HG02852 (cell line): ENCODE data around the gene TMEM98.
"Not testable (repeated sequence)": the region's sequence is repeated elsewhere in the genome, so short reads cannot be mapped to it uniquely, and the experiment has no call there.

Experiments used
- ATAC-seq: cut with Tn5 transposase; IDR thresholded peaks from one replicate; pipeline ENCODE4 v1.9.1; 2021; ENCODE audit warnings: mild to moderate bottlenecking, moderate library complexity; ENCODE audit not compliant: unreplicated experiment

TMEM98 gene

DNA sequence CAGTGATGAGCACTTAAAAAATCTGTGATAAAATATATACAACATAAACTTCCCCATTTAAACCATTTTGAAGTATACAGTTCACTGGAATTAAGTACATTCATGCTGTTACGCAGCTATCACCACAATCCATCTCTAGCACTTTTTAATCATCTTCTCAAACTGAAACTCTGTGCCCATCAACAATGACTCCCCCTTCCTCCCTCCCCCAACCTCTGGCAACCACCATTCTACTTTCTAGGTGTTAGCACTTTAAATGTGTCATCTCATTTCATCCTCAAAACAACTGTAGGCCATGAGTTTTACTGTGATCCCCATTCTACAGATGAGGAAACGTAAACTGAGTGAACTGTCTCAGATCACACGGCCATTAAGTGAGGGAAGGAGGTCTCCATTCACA, 13.8 kb upstream of the TMEM98 start:
- ATAC-seq, result no peak

DNA sequence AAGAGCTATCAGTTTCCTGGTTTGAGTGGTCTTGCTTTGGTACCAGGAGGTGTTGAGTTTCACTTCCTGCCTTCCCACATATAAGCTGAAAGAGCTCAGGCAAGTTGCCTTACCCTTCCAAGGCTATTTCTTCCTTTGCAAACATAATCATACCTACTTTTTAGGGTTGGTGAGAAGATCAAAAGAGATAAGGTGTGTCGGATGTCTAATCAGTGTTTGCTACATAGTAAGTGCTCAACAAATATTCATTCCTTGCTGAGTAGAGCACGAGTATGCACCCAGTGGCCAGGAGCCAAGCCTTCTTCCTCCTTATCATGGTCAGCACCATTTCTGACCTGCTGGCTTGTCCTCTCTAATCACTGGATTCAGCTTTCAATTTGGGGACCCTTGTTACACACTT, 12.7 kb upstream of the TMEM98 start:
- no peak for ATAC-seq

- ATAC-seq, result no peak
Measured at GRCh38 chr17:32916134-32916533, 11.8 kb upstream of the TMEM98 start.

DNA sequence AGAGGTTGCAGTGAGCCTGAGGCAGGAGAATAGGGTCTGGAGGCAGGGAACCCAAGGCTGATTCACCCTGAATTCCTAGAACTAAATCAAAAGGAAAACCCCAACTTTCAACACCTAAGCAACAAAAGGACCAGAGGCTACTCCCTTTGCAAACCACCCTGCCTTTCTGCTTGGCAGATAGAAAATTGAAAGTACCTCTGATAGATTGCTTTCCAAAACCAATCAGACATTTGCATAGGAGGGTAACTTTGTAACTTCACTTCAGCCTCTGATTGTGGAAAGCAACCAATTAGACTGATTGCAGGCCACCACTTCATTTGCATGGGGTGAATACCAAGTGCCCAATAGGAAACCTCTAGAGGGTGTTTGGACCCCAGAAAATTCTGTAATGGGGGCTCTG, 10.9 kb upstream of the TMEM98 start:
- ATAC-seq, result no peak

GRCh38 chr17:32917842-32918241, 10.1 kb upstream of the TMEM98 start:
- no peak for ATAC-seq

- not testable (repeated sequence) for ATAC-seq
Measured at GRCh38 chr17:32919876-32920275, 8.1 kb upstream of the TMEM98 start.

DNA sequence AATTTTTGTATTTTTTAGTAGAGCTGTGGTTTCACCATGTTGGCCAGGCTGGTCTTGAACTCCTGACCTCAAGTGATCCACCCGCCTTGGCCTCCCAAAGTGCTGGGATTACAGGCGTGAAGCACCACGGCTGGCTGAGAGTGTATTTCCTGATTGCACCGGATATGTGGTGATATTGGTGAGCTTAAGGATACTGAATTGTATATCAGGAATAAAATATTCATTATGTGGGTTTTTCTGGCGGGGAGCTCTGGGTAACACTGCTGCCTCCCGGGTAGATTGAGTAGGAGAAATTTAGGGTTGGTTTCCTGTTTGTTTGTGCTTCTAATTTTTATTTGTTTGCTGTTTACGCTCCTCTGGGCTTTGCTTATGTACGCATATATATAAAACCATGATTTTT, 7.7 kb upstream of the TMEM98 start:
- ATAC-seq, result no peak

- no peak for ATAC-seq
Measured at GRCh38 chr17:32921017-32921416, 6.9 kb upstream of the TMEM98 start.

DNA sequence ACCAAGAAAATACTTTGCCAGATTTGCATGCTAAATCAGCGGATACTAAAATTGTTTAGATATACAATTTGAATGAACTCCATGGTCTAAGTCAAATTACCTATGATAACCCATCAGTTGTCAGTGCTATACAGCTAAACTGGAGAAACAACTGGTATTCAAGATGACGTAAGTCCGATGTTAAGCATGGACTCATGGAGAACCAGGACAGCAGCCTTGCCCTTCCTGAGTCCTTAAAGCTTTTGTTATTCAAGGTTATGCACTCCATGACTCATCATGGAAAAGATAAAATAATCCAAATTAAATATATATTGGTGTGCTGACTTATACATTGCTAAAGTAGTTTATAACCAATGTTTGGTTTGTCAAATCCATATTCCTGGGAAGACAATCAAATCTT, 4.0 kb upstream of the TMEM98 start:
- ATAC-seq, result not testable (repeated sequence)

DNA sequence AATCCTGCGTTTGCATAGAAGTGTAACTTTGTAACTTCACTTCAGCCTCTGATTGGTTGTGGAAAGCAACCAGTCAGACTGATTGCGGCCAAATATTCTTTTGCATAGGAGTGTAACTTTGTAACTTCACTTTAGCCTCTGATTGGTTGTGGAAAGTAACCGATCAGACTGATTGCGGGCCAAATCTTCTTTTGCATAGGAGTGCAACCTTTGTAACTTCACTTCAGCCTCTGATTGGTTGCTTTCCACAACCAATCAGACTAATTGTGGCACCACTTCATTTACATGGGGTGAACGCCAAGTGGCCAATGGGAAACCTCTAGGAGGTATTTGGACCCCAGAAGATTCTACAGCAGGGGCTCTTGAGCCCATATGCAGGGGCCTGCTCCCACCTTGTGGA, 1.8 kb upstream of the TMEM98 start:
- ATAC-seq, result no peak

DNA sequence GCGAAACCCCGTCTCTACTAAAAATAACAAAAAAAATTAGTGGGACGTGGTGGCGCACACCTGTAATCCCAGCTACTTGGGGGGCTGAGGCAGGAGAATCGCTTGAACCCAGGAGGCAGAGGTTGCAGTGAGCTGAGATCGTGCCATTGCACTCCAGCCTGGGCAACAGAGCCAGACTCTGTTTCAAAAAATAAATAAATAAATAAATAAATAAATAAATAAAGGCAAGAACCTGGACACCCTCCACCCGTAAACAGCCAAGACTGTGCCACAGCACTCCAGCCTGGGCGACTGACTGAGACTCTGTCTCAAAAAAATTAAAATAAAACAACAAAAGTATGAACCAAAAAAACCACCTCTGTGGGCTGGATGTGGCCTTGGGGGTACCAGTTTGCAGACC, 1.2 kb upstream of the TMEM98 start:
- not testable (repeated sequence) for ATAC-seq

- ATAC-seq, result no peak
Measured at GRCh38 chr17:32927201-32927723, 691 bp upstream of the TMEM98 start.

DNA sequence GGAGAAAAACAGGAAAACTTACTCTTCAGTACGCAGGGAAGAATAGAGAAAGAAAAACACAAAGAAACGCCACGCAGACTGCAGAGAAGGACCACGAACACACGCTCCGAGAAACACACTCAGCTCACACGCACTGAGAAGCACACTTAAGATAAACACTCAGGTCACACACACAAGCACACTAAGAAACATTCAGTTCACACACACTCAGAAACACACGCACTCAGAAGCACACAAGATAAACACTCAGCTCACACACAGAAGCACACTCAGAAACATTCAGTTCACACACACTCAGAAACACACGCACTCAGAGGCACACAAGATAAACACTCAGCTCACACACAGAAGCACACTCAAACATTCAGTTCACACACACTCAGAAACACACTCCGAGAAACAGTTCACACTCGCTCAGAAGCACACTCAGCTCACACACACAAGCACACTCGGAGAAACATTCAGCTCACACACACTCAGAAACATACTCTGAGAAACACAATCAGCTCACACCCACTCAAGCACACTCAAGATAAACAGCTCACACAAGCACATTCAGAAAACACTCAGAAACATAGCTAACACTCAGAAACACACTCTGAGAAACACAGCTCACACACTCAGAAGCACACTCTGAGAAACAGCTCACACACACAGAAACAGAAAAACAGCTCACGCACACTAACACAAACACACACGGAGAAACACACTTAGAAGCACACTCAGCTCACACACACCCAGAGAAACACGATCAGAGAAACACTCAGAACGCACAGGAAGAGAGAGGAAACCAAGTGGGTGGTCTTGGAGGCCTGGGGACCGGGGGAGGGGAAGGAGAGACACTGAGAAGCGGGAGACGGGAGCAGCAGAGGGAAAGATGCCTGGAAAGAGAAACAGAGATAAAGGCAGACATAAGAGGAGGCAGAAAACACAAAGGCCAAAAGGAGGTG, 908 bp downstream of the TMEM98 start:
- ATAC-seq, result no peak

GRCh38 chr17:32929588-32929987, 1.6 kb downstream of the TMEM98 start:
- ATAC-seq, result no peak

DNA sequence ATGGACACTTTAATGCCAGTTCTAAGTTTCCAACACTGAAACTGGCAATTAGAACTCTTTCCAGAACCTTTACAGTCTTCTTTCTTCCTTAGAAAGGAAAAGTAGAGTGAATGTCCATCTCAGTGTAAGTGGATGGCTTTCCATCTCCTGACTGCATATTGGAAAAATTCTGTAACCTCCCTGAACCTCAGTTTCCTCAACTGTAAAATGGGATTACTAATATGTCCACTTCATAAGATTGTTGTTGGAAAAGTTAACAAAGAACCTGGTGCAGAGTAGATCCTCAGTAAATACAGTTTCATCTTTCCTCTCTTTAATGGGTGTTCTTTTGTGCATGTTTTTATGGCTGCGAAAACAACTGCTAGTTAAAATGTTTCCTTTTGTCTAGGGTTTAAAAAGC, 2.6 kb downstream of the TMEM98 start:
- ATAC-seq, result no peak

GRCh38 chr17:32931686-32932085, 3.7 kb downstream of the TMEM98 start:
- no peak for ATAC-seq

GRCh38 chr17:32933881-32934280, 5.9 kb downstream of the TMEM98 start:
- no peak for ATAC-seq

- ATAC-seq, result no peak
Measured at GRCh38 chr17:32935726-32936125, 7.8 kb downstream of the TMEM98 start.

DNA sequence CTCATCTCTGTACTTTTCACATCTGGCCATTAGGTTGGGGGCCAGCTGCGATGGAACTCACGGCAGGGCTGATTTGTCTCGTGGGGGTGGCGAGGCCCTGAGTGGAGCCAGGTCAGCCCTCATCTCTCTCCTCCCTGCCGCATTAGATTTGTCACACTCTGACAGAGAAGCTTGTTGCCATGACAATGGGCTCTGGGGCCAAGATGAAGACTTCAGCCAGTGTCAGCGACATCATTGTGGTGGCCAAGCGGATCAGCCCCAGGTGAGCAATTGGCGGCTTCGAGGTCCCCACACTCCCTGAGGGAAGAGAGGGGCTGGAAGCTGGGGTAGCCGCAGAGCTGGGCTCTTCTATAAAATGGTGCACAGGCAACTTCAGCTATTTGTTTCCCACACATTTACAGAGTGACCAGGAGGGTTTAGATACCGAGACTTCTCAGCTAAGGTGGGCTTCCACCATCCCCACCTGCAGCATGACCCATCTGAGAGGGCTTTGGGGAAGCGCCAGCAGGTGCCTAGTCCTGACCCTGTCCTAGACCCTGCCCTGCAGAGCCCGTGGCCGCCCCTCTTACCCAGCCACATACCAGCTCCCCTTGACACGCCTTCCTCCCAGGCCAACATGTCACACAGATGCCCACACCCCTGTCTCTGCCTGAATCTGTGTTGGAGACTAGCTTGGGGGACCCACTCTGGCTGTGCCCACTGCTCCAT, 8.4 kb downstream of the TMEM98 start:
- no peak for ATAC-seq

DNA sequence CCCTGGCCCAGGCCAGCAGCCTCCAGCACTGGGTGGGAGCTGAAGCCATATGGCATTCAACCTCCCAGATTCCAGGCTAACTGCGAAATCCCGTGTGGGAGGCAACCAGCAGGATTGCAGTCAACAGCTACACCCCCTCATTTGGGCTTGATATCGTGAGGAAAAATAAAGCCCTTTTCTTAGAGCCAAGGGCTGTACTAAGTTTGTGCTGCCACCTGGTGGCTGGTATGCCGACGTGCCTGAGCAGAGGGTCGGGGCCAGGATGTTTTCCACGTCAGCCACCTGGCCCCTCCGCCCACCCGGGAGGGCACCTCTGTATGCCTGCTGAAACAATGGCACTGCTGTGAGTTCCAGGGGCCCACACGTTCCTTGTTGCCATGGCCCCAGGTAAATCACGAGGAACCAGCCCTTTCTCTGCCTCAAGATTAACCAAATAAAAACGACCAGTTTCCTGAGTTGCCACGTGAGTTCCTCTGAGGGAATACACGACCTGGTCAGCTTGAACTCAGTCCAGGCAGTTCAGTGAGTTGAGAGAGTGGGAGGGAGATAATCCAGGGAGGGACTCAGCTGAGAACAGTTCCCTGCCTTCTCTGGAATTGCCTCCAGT, 9.0 kb downstream of the TMEM98 start:
- ATAC-seq, result no peak

GRCh38 chr17:32940706-32941390, 12.9 kb downstream of the TMEM98 start:
- ATAC-seq, result no peak
